ENCODE data around the gene ANGPTL4. TPM values are rescaled to one million over a fixed set of nuclear protein-coding genes. Genes with fewer than 3 reads are reported as not detected.

Gene ANGPTL4
- total and polyA plus RNA-seq, 9 of the 15 experiments (the other 6 are each of a cell fraction or from before 2014, with no cell fraction given): 0.05 to 0.77 (median 0.22) TPM; not detected in 4

- TF ChIP-seq, protein P1, sequence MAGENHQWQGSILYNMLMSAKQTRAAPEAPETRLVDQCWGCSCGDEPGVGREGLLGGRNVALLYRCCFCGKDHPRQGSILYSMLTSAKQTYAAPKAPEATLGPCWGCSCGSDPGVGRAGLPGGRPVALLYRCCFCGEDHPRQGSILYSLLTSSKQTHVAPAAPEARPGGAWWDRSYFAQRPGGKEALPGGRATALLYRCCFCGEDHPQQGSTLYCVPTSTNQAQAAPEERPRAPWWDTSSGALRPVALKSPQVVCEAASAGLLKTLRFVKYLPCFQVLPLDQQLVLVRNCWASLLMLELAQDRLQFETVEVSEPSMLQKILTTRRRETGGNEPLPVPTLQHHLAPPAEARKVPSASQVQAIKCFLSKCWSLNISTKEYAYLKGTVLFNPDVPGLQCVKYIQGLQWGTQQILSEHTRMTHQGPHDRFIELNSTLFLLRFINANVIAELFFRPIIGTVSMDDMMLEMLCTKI (IDR thresholded peaks at IDR 0.05; ENCODE audit: partially characterized antibody): no peak
- TF ChIP-seq KDM1A (IDR thresholded peaks at IDR 0.05) (peak in 1 of 2 experiments; percentile 31; a peak in 1 of 4 replicates), NFXL1 (CRISPR knock-in tag; IDR thresholded peaks at IDR 0.05) (no peak)
Observed at GRCh38 chr19:8335343-8336071, 28.4 kb upstream of the ANGPTL4 start (continued).

DNA sequence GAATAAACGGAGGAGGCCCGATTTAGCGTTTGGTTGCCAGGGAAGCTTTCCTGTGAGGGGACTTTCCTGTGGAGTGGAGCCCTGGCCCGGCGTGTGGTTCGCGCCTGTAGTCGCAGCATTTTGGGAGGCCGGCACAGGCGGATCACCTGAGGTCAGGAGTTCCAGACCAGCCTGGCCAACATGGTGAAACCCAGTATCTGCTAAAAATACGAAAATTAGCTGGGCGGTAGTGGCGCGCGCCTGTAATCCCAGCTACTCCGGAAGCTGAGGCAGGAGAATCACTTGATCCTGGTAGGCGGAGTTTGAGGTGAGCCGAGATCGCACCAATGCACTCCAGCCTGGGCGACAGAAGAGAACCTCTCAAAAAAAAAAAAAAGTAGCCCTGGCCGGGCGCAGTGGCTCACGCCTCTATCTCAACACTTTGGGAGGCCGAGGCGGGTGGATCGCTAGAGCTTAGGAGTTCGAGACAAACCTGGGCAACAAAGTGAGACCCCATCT lies 27.8 kb upstream of the ANGPTL4 start:
- BruUV-seq (replicated peaks): no TSS peak

More for the DNA sequence above, 27.8 kb upstream of the ANGPTL4 start:
- in situ Hi-C loops (cut with MboI): no loop called here
- no peaks in the 10 kb centered on the region for H3K9me1 ChIP-seq (ENCODE audit: control insufficient read depth, insufficient read depth, low read length)
- intact Hi-C loops (cut with micrococcal nuclease): no loop called here
- H3K79me2 ChIP-seq (ENCODE audit: control insufficient read depth, insufficient read depth, low read length): no peaks in the 10 kb centered on the region
- ATAC-seq: no peak
- ChIA-PET CTCF (ENCODE audit: low intra/inter-chr PET ratio) (interaction anchor here (0.7 kb wide), 1 partner anchor 17 kb away, joined by 3 read pairs; no protein-coding TSS in a partner anchor), POLR2A (interaction anchor here (0.6 to 3.8 kb wide), 6 partner anchors 8 to 67 kb away, joined by 3 to 34 read pairs (median 4); partner anchors contain the start of genes NDUFA7 and RPS28)
- no peaks in the 10 kb centered on the region for H3K36me3 ChIP-seq (ENCODE audit: control insufficient read depth, insufficient read depth, low read length)
- peak in 1 of 4 experiments; percentile 3 for DNase-seq (ENCODE audit: extremely low read depth in 1 of 4, low spot score in 3 of 4)
- TF ChIP-seq, protein P2, sequence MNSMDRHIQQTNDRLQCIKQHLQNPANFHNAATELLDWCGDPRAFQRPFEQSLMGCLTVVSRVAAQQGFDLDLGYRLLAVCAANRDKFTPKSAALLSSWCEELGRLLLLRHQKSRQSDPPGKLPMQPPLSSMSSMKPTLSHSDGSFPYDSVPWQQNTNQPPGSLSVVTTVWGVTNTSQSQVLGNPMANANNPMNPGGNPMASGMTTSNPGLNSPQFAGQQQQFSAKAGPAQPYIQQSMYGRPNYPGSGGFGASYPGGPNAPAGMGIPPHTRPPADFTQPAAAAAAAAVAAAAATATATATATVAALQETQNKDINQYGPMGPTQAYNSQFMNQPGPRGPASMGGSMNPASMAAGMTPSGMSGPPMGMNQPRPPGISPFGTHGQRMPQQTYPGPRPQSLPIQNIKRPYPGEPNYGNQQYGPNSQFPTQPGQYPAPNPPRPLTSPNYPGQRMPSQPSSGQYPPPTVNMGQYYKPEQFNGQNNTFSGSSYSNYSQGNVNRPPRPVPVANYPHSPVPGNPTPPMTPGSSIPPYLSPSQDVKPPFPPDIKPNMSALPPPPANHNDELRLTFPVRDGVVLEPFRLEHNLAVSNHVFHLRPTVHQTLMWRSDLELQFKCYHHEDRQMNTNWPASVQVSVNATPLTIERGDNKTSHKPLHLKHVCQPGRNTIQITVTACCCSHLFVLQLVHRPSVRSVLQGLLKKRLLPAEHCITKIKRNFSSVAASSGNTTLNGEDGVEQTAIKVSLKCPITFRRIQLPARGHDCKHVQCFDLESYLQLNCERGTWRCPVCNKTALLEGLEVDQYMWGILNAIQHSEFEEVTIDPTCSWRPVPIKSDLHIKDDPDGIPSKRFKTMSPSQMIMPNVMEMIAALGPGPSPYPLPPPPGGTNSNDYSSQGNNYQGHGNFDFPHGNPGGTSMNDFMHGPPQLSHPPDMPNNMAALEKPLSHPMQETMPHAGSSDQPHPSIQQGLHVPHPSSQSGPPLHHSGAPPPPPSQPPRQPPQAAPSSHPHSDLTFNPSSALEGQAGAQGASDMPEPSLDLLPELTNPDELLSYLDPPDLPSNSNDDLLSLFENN (IDR thresholded peaks at IDR 0.05; ENCODE audit: low read depth in 2 of 2, low read length in 2 of 2): no peak
- TF ChIP-seq ZNF277 (CRISPR knock-in tag; IDR thresholded peaks at IDR 0.05; ENCODE audit: borderline replicate concordance): no peak
- TF ChIP-seq ZKSCAN1 (IDR thresholded peaks at IDR 0.05; ENCODE audit: low read depth, low read length): 0 out of 2 replicates have a peak, but pooled peaks have one; percentile 6
- no peak for TF ChIP-seq MEIS2 (IDR thresholded peaks at IDR 0.05; ENCODE audit: partially characterized antibody)
- no peak for TF ChIP-seq RBM22 (IDR thresholded peaks at IDR 0.05; ENCODE audit: low read depth, low read length, poor library complexity, severe bottlenecking)
- peaks cover 0 to 42% of the 10 kb centered on the region in 2 experiments; a peak in 3 of 5 replicates for H3K4me1 ChIP-seq (replicated peaks in 1 of 2; ENCODE audit: control insufficient read depth in 2 of 2, insufficient read depth in 2 of 2, low read length in 2 of 2)
- WGBS (ENCODE audit: insufficient coverage, low coverage, missing lambda C conversion rate): 7% methylated on average over 20 of the region's 27 CpGs
- H4K20me1 ChIP-seq (replicated peaks; ENCODE audit: control insufficient read depth, insufficient read depth, low read length): no peaks in the 10 kb centered on the region
- H3K27me3 ChIP-seq (ENCODE audit: control insufficient read depth in 2 of 2, insufficient read depth in 2 of 2, low read length in 2 of 2): peaks cover 13 to 36% of the 10 kb centered on the region in 2 experiments; a peak in 4 of 5 replicates
- no peak overlapping the region for H3K27ac ChIP-seq (ENCODE audit: extremely low read depth, low read depth, low read length)
- H3K4me2 ChIP-seq (ENCODE audit: insufficient read depth, low read length): no peak overlapping the region
- no peak for FAIRE-seq
- no peak overlapping the region for H2AFZ ChIP-seq (ENCODE audit: low read depth, low read length)
- H3K4me3 ChIP-seq: no peak overlapping the region
- no peak overlapping the region; a peak in 1 of 4 replicates for H3K9ac ChIP-seq (ENCODE audit: insufficient read depth in 1 of 2, low read depth in 2 of 2, low read length in 2 of 2)
- H3K9me3 ChIP-seq (replicated peaks; ENCODE audit: control insufficient read depth, insufficient read depth, low read depth, low read length): no peaks in the 10 kb centered on the region
